AG09309 (cell line): ENCODE results near the gene ATP6V0B.

ENCODE experiments used
- DNase-seq: peaks from one replicate; pipeline ENCODE4 v3.0.0-alpha.2; 2010; ENCODE audit warnings: low read depth
- H3K4me3 ChIP-seq: 2 replicates; pipeline ENCODE4 v1.5.1; 2011; ENCODE audit warnings: mild to moderate bottlenecking, low read depth, low read length, moderate library complexity; ENCODE audit not compliant: control insufficient read depth
- CTCF ChIP-seq: IDR thresholded peaks from 2 replicates; pipeline ENCODE4 v1.5.1; 2011; ENCODE audit warnings: mild to moderate bottlenecking, low read depth, low read length, inconsistent platforms; ENCODE audit not compliant: insufficient read depth, control insufficient read depth; ENCODE audit errors: missing control alignments

ATP6V0B gene

DNA sequence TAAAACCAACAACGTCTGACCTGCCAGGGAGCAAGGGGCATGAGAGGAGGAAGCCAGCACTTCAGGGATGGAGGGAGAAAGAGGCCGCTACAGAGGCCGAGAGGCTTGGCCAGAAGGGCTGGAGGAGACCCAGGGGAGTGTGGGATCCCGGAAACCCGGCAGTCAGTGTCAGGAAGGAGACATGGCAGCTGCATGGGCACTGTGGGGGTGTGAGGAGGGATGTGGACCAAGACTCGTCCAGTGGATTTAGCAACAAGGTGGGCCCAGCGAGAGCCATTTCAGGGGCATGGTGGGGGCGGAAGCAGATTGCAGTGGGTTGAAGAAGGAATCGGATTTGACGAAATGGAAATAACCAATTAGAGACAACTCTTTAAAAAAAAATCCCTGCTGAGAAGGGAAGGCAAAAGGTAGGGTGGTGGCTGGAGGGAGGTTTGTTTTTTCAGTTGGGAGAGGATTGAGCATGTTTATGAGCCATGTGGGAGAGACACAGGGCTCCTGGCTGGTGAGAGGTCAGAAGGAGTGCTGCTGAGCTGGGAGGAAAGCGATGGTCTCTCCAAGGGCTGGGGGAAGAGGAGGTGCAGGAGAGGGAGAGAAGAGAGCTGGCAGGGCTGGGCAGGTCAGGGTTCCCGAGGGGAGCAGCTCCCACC, 8.6 kb downstream of the ATP6V0B start:
- no peak overlapping the region for H3K4me3 ChIP-seq
- no peak for DNase-seq
- no peak for TF ChIP-seq CTCF

GRCh38 chr1:43984855-43985254, 10.1 kb downstream of the ATP6V0B start:
- H3K4me3 ChIP-seq = no peak overlapping the region
- TF ChIP-seq CTCF = no peak
- no peak for DNase-seq

DNA sequence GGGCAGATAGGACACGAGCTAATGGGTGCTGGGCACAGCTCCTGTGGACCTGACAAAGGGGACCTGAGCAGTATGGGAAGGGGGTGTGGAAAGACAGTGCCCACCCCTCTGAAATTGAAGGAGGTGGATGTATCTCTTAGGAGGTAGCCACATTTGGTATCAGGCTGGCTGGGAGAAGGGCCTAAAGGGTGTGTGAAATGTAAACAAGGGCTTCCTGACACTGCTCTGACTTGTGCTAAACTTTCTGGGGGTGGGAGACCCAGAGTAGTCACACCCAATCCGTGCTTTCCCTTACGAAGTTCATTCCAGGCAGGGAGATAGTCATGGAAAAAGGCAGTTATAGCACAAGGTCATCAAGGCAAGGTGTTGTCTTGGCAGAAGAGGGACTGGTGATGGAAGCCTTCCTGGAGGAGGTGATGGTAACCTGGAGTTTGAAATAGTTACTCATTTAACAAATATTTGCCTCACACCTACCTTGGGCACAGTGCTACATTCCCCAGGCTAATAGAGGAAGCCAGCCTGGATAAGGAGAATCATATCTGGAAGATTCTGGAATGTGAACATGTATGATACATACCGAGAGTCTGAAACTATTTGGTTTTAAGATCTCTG, 11.3 kb downstream of the ATP6V0B start:
- H3K4me3 ChIP-seq = no peak overlapping the region
- no peak for DNase-seq
- no peak for TF ChIP-seq CTCF

- H3K4me3 ChIP-seq = no peak overlapping the region
- DNase-seq = no peak
Observed at GRCh38 chr1:43986712-43987111, 12.0 kb downstream of the ATP6V0B start.

DNA sequence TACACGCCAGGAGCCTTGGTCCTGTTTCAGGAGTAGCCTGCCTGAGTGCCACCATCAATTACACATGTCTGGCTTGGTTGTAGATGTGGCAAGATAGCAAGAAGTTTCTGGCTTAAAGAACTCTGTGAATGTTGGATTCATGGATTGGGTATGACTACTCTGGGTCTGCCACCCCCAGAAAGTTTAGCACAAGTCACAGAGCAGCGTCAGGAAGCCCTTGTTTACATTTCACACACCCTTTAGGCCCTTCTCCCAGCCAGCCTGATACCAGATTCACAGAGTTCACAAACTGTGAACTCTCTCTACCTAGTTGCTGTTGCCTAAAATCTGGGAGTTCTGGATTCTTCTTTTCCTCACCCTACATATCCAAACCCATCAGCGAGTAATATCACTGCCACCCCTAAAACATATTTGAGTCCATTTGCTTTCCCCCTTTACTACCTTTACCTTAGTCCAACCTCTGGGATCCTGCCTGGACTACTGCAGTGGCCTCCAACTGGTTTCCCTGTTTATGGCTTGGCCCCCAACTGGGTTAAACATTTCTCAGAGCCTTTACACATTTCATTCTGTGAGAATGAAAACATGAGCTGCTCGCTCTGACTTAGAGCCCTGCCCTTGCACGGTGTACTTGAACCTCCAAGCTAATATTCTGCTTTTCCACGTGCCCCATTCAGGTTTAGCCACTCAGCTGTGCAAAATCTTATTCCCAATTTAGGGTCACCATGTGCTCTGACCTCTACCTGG, 12.6 kb downstream of the ATP6V0B start:
- DNase-seq = no peak
- H3K4me3 ChIP-seq = no peak overlapping the region
- TF ChIP-seq CTCF = no peak

More at GRCh38 chr1:43986712-43987111, 12.0 kb downstream of the ATP6V0B start:
- no peak for TF ChIP-seq CTCF

GRCh38 chr1:43990271-43991199, 15.8 kb downstream of the ATP6V0B start:
- H3K4me3 ChIP-seq = peak overlapping the region; percentile 55
- no peak for DNase-seq
- TF ChIP-seq CTCF = peak; percentile 17
